Breast epithelium (tissue), 4 donors: ENCODE measurements around the gene NONO. TPM values are rescaled to one million over a fixed set of nuclear protein-coding genes. Genes with fewer than 3 reads are reported as not detected.
"Not testable (repeated sequence)": the region's sequence is repeated elsewhere in the genome, so short reads cannot be mapped to it uniquely, and the experiment has no call there.

ENCODE experiments used
- DNase-seq, 2 donors: peaks; one replicate each; pipeline ENCODE4 v3.0.0-alpha.2; 2019; ENCODE audit warnings: low spot score in 2 of 2
- H3K27ac ChIP-seq, 2 donors: fragments of 200-600 bp; sonication (generic) in 1 of 2; one replicate each; pipeline ENCODE4 v1.5.1; 2016 to 2019; ENCODE audit warnings: mild to moderate bottlenecking in 1 of 2
- H3K27me3 ChIP-seq, 2 donors: fragments of 200-600 bp; sonication (generic) in 1 of 2; one replicate each; pipeline versions ENCODE4 v1.5.1 to v1.6.0; 2017 to 2019; ENCODE audit warnings: control low read depth in 1 of 2, mild to moderate bottlenecking in 1 of 2
- H3K36me3 ChIP-seq: fragments of 200-600 bp; one replicate; pipeline ENCODE4 v1.5.1; 2019
- H3K4me1 ChIP-seq, 2 donors: fragments of 200-600 bp; sonication (generic); one replicate each; pipeline ENCODE4 v1.5.1; 2016 to 2019; ENCODE audit warnings: control low read depth in 1 of 2
- H3K4me3 ChIP-seq, 3 donors: fragments of 200-600 bp; sonication (generic); 1 replicate in 2 of 3; 2 replicates in 1 of 3; pipeline ENCODE4 v1.5.1; 2016 to 2019; ENCODE audit warnings: mild to moderate bottlenecking in 3 of 3, moderate library complexity in 2 of 3
- H3K9me3 ChIP-seq, 2 donors: fragments of 200-600 bp; sonication (generic) in 1 of 2; one replicate each; pipeline ENCODE4 v1.5.1; 2016 to 2019; ENCODE audit warnings: control low read depth in 1 of 2
- POLR2A ChIP-seq: fragments of 450-650 bp; IDR thresholded peaks from one replicate; pipeline ENCODE4 v1.6.1; 2016; ENCODE audit warnings: antibody characterized with exemption, mild to moderate bottlenecking, moderate library complexity
- POLR2AphosphoS5 ChIP-seq, 3 donors: sonication (generic); formaldehyde crosslinking; IDR thresholded peaks; one replicate each; pipeline ENCODE4 v1.6.1; 2017; ENCODE audit warnings: antibody characterized with exemption in 3 of 3
- intact Hi-C: fragments of 100-400 bp; cut with DNase I; formaldehyde crosslinking; loops from one replicate; pipeline ENCODE4 v1.15.1; 2023; ENCODE audit warnings: low total_unique reads
- total RNA-seq, 3 donors: library from RNA; depleted of rRNA; stranded (reverse); fragments of >200 nt; gene quantifications; one replicate each; pipeline ENCODE4 v1.1.0, GENCODE V29; 2016
- TF ChIP-seq, protein P1 (sequence below), 3 donors: fragments of 450-650 bp; IDR thresholded peaks; one replicate each; pipeline ENCODE4 v1.5.1; 2016 to 2017; ENCODE audit warnings: antibody characterized with exemption in 3 of 3, mild to moderate bottlenecking in 3 of 3, moderate library complexity in 3 of 3

The NONO gene
- total RNA-seq, 3 donors from 2014 or later: 247 to 260 (median 257) TPM

GRCh38 chrX:71292669-71293365 lies 9.4 kb downstream of the NONO start:
- no peak overlapping the region for H3K27ac ChIP-seq

DNA sequence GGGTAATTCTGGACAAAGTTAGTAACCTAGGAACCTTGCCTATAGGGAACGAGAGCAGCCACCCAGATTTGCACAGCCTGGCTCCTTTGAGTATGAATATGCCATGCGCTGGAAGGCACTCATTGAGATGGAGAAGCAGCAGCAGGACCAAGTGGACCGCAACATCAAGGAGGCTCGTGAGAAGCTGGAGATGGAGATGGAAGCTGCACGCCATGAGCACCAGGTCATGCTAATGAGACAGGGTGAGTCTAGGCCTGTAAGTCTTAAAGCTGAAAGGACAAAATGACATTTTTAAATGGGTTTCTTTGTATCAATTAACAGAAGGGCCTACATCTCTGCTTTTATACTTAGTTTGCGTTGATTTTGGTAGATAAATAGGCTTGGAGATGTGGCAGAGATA lies 13.4 kb downstream of the NONO start:
- Histone ChIP-seq H3K36me3 (peaks cover 4% of the 10 kb centered on the region), H3K27ac (no peak overlapping the region), H3K27me3 (peaks cover 0 to 24% of the 10 kb centered on the region in 2 donors), H3K9me3 (no peaks in the 10 kb centered on the region), H3K4me1 (no peaks in the 10 kb centered on the region), H3K4me3 (no peak overlapping the region)
- no peak for DNase-seq
- intact Hi-C loops: no loop called here
- TF ChIP-seq, protein P1, sequence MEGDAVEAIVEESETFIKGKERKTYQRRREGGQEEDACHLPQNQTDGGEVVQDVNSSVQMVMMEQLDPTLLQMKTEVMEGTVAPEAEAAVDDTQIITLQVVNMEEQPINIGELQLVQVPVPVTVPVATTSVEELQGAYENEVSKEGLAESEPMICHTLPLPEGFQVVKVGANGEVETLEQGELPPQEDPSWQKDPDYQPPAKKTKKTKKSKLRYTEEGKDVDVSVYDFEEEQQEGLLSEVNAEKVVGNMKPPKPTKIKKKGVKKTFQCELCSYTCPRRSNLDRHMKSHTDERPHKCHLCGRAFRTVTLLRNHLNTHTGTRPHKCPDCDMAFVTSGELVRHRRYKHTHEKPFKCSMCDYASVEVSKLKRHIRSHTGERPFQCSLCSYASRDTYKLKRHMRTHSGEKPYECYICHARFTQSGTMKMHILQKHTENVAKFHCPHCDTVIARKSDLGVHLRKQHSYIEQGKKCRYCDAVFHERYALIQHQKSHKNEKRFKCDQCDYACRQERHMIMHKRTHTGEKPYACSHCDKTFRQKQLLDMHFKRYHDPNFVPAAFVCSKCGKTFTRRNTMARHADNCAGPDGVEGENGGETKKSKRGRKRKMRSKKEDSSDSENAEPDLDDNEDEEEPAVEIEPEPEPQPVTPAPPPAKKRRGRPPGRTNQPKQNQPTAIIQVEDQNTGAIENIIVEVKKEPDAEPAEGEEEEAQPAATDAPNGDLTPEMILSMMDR (IDR thresholded peaks at IDR 0.05): no peak
- TF ChIP-seq POLR2A: no peak
- no peak for TF ChIP-seq POLR2AphosphoS5 (IDR thresholded peaks at IDR 0.05)

More at GRCh38 chrX:71292669-71293365, 9.4 kb downstream of the NONO start:
- TF ChIP-seq, protein P1 (IDR thresholded peaks at IDR 0.05): no peak
- no peak for TF ChIP-seq POLR2A
- no peak for TF ChIP-seq POLR2AphosphoS5 (IDR thresholded peaks at IDR 0.05)
- Histone ChIP-seq H3K36me3 (peaks cover 4% of the 10 kb centered on the region), H3K9me3 (no peaks in the 10 kb centered on the region), H3K4me1 (no peaks in the 10 kb centered on the region), H3K4me3 (no peak overlapping the region), H3K27me3 (peaks cover 0 to 14% of the 10 kb centered on the region in 2 donors)
- DNase-seq: no peak
- intact Hi-C loops: no loop called here

DNA sequence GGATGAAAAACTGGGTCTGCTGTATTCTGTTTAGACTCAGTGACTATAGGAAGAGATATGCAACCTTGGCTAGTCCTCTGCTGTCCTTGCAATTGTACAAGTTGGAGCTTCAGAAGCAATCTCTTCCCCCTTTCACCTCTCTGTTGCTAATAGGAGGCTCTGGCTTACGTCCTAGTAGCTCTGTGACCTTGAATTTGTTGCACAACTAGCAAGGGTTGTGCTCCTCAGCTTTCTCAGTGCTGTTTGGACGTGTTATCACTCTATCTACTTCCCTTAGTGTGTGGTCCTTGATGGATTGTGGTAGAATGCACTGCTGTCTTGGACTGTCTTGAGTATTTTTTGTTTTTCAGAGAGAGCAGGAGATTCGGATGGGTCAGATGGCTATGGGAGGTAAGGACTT lies 14.7 kb downstream of the NONO start:
- peaks cover 4% of the 10 kb centered on the region for H3K36me3 ChIP-seq

DNA sequence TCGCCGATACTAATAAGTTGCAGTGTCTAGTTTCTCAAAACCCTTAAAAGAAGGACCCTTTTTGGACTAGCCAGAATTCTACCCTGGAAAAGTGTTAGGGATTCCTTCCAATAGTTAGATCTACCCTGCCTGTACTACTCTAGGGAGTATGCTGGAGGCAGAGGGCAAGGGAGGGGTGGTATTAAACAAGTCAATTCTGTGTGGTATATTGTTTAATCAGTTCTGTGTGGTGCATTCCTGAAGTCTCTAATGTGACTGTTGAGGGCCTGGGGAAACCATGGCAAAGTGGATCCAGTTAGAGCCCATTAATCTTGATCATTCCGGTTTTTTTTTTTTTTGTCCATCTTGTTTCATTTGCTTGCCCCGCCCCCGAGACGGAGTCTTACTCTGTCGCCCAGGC lies 16.6 kb downstream of the NONO start:
- intact Hi-C loops, H3K27ac ChIP-seq, H3K36me3 ChIP-seq, H3K4me3 ChIP-seq, DNase-seq, H3K9me3 ChIP-seq, H3K4me1 ChIP-seq: not testable (repeated sequence)
- peaks cover 0 to 31% of the 10 kb centered on the region in 2 donors for H3K27me3 ChIP-seq

More for the DNA sequence above, 14.7 kb downstream of the NONO start:
- Histone ChIP-seq H3K4me1 (no peaks in the 10 kb centered on the region), H3K27me3 (peaks cover 0 to 24% of the 10 kb centered on the region in 2 donors), H3K9me3 (no peaks in the 10 kb centered on the region), H3K4me3 (no peak overlapping the region), H3K27ac (no peak overlapping the region)
- TF ChIP-seq, protein P1 (IDR thresholded peaks at IDR 0.05): no peak
- TF ChIP-seq POLR2A: no peak
- TF ChIP-seq POLR2AphosphoS5 (IDR thresholded peaks at IDR 0.05): no peak
- intact Hi-C loops: no loop called here
- no peak for DNase-seq

- H3K9me3 ChIP-seq, DNase-seq, H3K4me1 ChIP-seq, H3K4me3 ChIP-seq, H3K36me3 ChIP-seq, H3K27ac ChIP-seq, intact Hi-C loops: not testable (repeated sequence)
- peaks cover 0 to 31% of the 10 kb centered on the region in 2 donors for H3K27me3 ChIP-seq
Measured at GRCh38 chrX:71300495-71300894, 17.1 kb downstream of the NONO start.

DNA sequence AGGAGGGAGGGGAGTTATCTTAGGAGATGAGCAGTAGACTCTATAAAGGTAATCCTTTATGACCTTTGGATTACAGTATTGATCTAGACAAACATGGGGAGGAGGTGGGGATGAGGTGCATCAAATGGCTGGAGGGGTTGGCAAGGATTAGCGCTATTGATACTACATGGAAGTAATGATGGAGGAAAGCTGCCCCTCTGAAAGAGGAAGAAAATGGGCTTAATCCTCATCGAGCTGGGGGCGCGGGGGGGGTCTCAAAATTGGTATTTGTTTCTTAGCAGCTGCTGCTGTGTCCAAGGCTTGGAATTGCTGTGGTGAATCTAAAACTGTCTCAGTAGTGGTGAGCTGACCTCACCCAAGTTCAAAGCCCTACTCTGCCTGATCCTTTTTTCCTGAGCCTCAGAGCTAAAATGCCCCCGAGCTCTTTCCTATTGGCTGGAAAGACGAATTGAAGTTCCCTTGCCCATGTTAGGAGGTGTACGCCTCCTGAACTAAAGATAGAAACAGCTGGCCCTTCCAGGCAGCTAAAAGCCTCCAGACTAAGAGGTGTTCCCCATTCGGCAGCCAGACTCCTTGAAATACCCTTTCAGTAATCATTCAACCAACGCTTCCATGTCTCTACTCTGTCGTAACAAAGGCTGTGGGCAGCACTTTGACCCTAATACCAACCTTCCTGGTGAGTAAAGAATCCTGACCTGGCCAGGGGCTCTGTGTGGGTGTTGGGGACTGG lies 17.9 kb downstream of the NONO start, which contains the start of gene ITGB1BP2:
Gene ITGB1BP2 (plus strand): TSS at position 556 of the 730 bp plus-strand sequence. CDS start 57 bp downstream, at position 613.
- Histone ChIP-seq H3K4me1 (no peaks in the 10 kb centered on the region), H3K36me3 (peaks cover 1% of the 10 kb centered on the region), H3K4me3 (no peak within 1 kb of the TSS), H3K9me3 (no peaks in the 10 kb centered on the region), H3K27me3 (peaks cover 0 to 31% of the 10 kb centered on the region in 2 donors), H3K27ac (peak within 1 kb of the TSS in 1 of 2 donors; percentile 23)
- intact Hi-C loops: no loop called here
- TF ChIP-seq POLR2A (no peak), POLR2AphosphoS5 (IDR thresholded peaks at IDR 0.05) (no peak)
- TF ChIP-seq, protein P1 (IDR thresholded peaks at IDR 0.05): no peak
- no peak for DNase-seq
